Activated CD8-positive, alpha-beta T cell treated with anti-CD3 and anti-CD28 coated beads for 36 hours (primary cell): ENCODE results near the gene UCP3. TPM values are rescaled to one million over a fixed set of nuclear protein-coding genes. Genes with fewer than 3 reads are reported as not detected.

Source experiments
- ATAC-seq: fragments of 200-7000 bp; cut with Tn5 transposase; one replicate; pipeline ENCODE4 v1.10.0; 2021; ENCODE audit warnings: mild to moderate bottlenecking, moderate library complexity
- CTCF ChIA-PET: fragments of 350-600 bp; sonication (Branson Sonifier 250); formaldehyde crosslinking; loops from one replicate; lab custom pipeline; 2021; ENCODE audit warnings: antibody characterized with exemption; lab: Charles Lee
- POLR2A ChIA-PET: fragments of 350-600 bp; sonication (Branson Sonifier 250); formaldehyde crosslinking; loops from one replicate; lab custom pipeline; 2021; ENCODE audit warnings: antibody characterized with exemption; lab: Charles Lee
- DNase-seq: peaks from one replicate; pipeline ENCODE4 v3.0.0-alpha.2; 2020
- H3K27ac Mint-ChIP-seq: one replicate; pipeline ENCODE4 v1.8.0; 2021; ENCODE audit warnings: mild to moderate bottlenecking, mixed read lengths
- H3K27me3 Mint-ChIP-seq: one replicate; pipeline ENCODE4 v1.8.0; 2021; ENCODE audit warnings: mixed read lengths
- H3K36me3 Mint-ChIP-seq: one replicate; pipeline ENCODE4 v1.8.0; 2021; ENCODE audit warnings: low read depth, mixed read lengths
- H3K4me1 Mint-ChIP-seq: one replicate; pipeline ENCODE4 v1.8.0; 2021; ENCODE audit warnings: low read depth, mixed read lengths
- H3K4me3 Mint-ChIP-seq: one replicate; pipeline ENCODE4 v1.8.0; 2021; ENCODE audit warnings: mild to moderate bottlenecking, moderate library complexity, mixed read lengths
- H3K9me3 Mint-ChIP-seq: one replicate; pipeline ENCODE4 v1.8.0; 2021; ENCODE audit warnings: mixed read lengths
- CTCF ChIP-seq: fragments of 200-600 bp; IDR thresholded peaks from one replicate; pipeline ENCODE4 v1.8.0; 2022; ENCODE audit warnings: antibody characterized with exemption, mild to moderate bottlenecking
- intact Hi-C: fragments of 100-400 bp; cut with micrococcal nuclease; formaldehyde crosslinking; loops from one replicate; pipeline ENCODE4 v1.10.0; 2022
- total RNA-seq, 2 experiments: library from RNA; stranded (reverse); gene quantifications; one replicate each; pipeline ENCODE4 v1.2.3, GENCODE V29; 2021

Gene UCP3
- total RNA-seq, 2 experiments from 2014 or later = 1.5 to 2.2 TPM

GRCh38 chr11:73983741-73984538 is 24.9 kb downstream of the UCP3 start:
- Mint-ChIP-seq H3K36me3 (peaks cover 32% of the 10 kb centered on the region), H3K27ac (peak overlapping the region; percentile 95), H3K27me3 (no peaks in the 10 kb centered on the region), H3K4me1 (peaks cover 33% of the 10 kb centered on the region), H3K4me3 (peak overlapping the region; percentile 86), H3K9me3 (no peaks in the 10 kb centered on the region)
- DNase-seq (no peak), ATAC-seq (no peak)
- POLR2A ChIA-PET = interaction anchor here (1.6 to 16.4 kb wide), 6 partner anchors 9 to 46 kb away, joined by 6 to 269 read pairs (median 44); partner anchors contain the start of gene UCP3
- CTCF ChIA-PET = interaction anchor here (1.0 to 4.7 kb wide), 3 partner anchors 11 to 20 kb away, joined by 4 to 17 read pairs (median 4); no protein-coding TSS in a partner anchor
- intact Hi-C loops = loop anchor here (5.0 to 10.0 kb wide), 2 partner anchors 33 to 191 kb away; partner anchors contain the start of genes C2CD3 and PPME1
- no peak for TF ChIP-seq CTCF

GRCh38 chr11:73982990-73983740 is 25.7 kb downstream of the UCP3 start:
- POLR2A ChIA-PET = interaction anchor here (0.9 to 16.4 kb wide), 9 partner anchors 8 to 54 kb away, joined by 3 to 269 read pairs (median 43); partner anchors contain the start of gene UCP3
- Mint-ChIP-seq H3K4me3 (peak overlapping the region; percentile 86), H3K36me3 (peaks cover 40% of the 10 kb centered on the region), H3K27me3 (no peaks in the 10 kb centered on the region), H3K9me3 (no peaks in the 10 kb centered on the region), H3K4me1 (peaks cover 41% of the 10 kb centered on the region), H3K27ac (peak overlapping the region; percentile 95)
- ATAC-seq (peak; percentile 85), DNase-seq (peak; percentile 97)
- intact Hi-C loops = loop anchor here (5.0 to 10.0 kb wide), 2 partner anchors 34 to 192 kb away; partner anchors contain the start of genes C2CD3 and PPME1
- TF ChIP-seq CTCF = no peak
- CTCF ChIA-PET = interaction anchor here (1.0 to 4.7 kb wide), 3 partner anchors 11 to 19 kb away, joined by 4 to 17 read pairs (median 4); no protein-coding TSS in a partner anchor

- Mint-ChIP-seq H3K36me3 (peaks cover 45% of the 10 kb centered on the region), H3K27me3 (no peaks in the 10 kb centered on the region), H3K4me1 (peaks cover 46% of the 10 kb centered on the region), H3K9me3 (no peaks in the 10 kb centered on the region), H3K4me3 (peak within 1 kb of the TSS; percentile 86), H3K27ac (peak within 1 kb of the TSS; percentile 98)
- CTCF ChIA-PET = interaction anchor here (0.8 to 4.7 kb wide), 2 partner anchors 18 to 26 kb away, joined by 4 to 17 read pairs; partner anchors contain the start of gene UCP3
- no peak for TF ChIP-seq CTCF
- peak; percentile 89 for DNase-seq
- POLR2A ChIA-PET = interaction anchor here (0.9 to 16.4 kb wide), 8 partner anchors 12 to 55 kb away, joined by 3 to 269 read pairs (median 44); partner anchors contain the start of gene UCP3
- peak; percentile 67 for ATAC-seq
- intact Hi-C loops = loop anchor here (5.0 to 10.0 kb wide), 2 partner anchors 35 to 192 kb away; partner anchors contain the start of genes C2CD3 and PPME1
Observed at GRCh38 chr11:73982595-73982989, 26.3 kb downstream of the UCP3 start, which contains the start of gene UCP2. TSS of gene UCP2 (minus strand) at chr11:73982843. CDS start at chr11:73978378, 4,465 bp downstream.

GRCh38 chr11:73981051-73981805 is 27.7 kb downstream of the UCP3 start:
- Mint-ChIP-seq H3K27ac (peak overlapping the region; percentile 98), H3K4me3 (peak overlapping the region; percentile 86), H3K9me3 (no peaks in the 10 kb centered on the region), H3K36me3 (peaks cover 59% of the 10 kb centered on the region), H3K27me3 (no peaks in the 10 kb centered on the region), H3K4me1 (peaks cover 59% of the 10 kb centered on the region)
- ChIA-PET POLR2A (interaction anchor here (0.7 to 16.4 kb wide), 9 partner anchors 11 to 101 kb away, joined by 3 to 269 read pairs (median 43); partner anchors contain the start of gene UCP3), CTCF (interaction anchor here (0.9 to 4.7 kb wide), 8 partner anchors 10 to 60 kb away, joined by 3 to 17 read pairs (median 4); no protein-coding TSS in a partner anchor)
- intact Hi-C loops = loop anchor here (5.0 to 10.0 kb wide), 2 partner anchors 36 to 194 kb away; partner anchors contain the start of genes C2CD3 and PPME1
- TF ChIP-seq CTCF = no peak
- DNase-seq (no peak), ATAC-seq (no peak)
